Esophagus muscularis mucosa (tissue), 4 donors: ENCODE data around the gene GNG13. TPM values are rescaled to one million over a fixed set of nuclear protein-coding genes. Genes with fewer than 3 reads are reported as not detected.

Experiments used
- DNase-seq: peaks from one replicate; pipeline ENCODE4 v3.0.0-alpha.2; 2017; ENCODE audit errors: extremely low spot score
- H3K27ac ChIP-seq, 4 donors: fragments of 200-600 bp; sonication (generic); replicated peaks in 1 of 4; 1 replicate in 3 of 4; 2 replicates in 1 of 4; pipeline ENCODE4 v1.5.1; 2016 to 2019; ENCODE audit warnings: mild to moderate bottlenecking in 1 of 4
- H3K27me3 ChIP-seq, 4 donors: fragments of 200-600 bp; sonication (generic); one replicate each; pipeline versions ENCODE4 v1.5.1 to v1.6.0; 2016 to 2019
- H3K36me3 ChIP-seq, 4 donors: fragments of 200-600 bp; sonication (generic); one replicate each; pipeline ENCODE4 v1.5.1; 2016 to 2019
- H3K4me1 ChIP-seq, 4 donors: fragments of 200-600 bp; sonication (generic); one replicate each; pipeline ENCODE4 v1.5.1; 2016 to 2019
- H3K4me3 ChIP-seq, 4 donors: fragments of 200-600 bp; sonication (generic); 1 replicate in 2 of 4; 2 replicates in 2 of 4; pipeline ENCODE4 v1.5.1; 2016 to 2019; ENCODE audit warnings: mild to moderate bottlenecking in 4 of 4, moderate library complexity in 1 of 4
- H3K9me3 ChIP-seq, 4 donors: fragments of 200-600 bp; sonication (generic); 1 replicate in 3 of 4; 2 replicates in 1 of 4; pipeline ENCODE4 v1.5.1; 2016 to 2019
- EP300 ChIP-seq: sonication (generic); formaldehyde crosslinking; IDR thresholded peaks from one replicate; pipeline ENCODE4 v1.6.1; 2017; ENCODE audit warnings: antibody characterized with exemption
- POLR2A ChIP-seq: fragments of 450-650 bp; IDR thresholded peaks from one replicate; pipeline ENCODE4 v1.6.1; 2017; ENCODE audit warnings: antibody characterized with exemption, moderate library complexity, mild to moderate bottlenecking, low read depth
- POLR2AphosphoS5 ChIP-seq, 2 donors: sonication (generic); formaldehyde crosslinking; IDR thresholded peaks; one replicate each; pipeline ENCODE4 v1.6.1; 2017; ENCODE audit warnings: antibody characterized with exemption in 2 of 2
- WGBS: methylation state at CpG from one replicate; pipeline ENCODE4 v1.1.5; 2018; 5-methylcytosine and 5-hydroxymethylcytosine counted together
- intact Hi-C: fragments of 100-400 bp; cut with DNase I; formaldehyde crosslinking; loops from one replicate; pipeline ENCODE4 v1.15.1; 2023
- total RNA-seq, 4 donors: library from RNA; depleted of rRNA; stranded (reverse); fragments of >200 nt; gene quantifications; one replicate each; pipeline versions ENCODE4 v1.1.0 to v1.2.1, GENCODE V29; 2016
- TF ChIP-seq, protein P1 (sequence below), 3 experiments: fragments of 200-600 bp in 2 of 3; fragments of 450-650 bp in 1 of 3; sonication (generic) in 2 of 3; IDR thresholded peaks; one replicate each; pipeline ENCODE4 v1.5.1; 2017 to 2019; ENCODE audit warnings: antibody characterized with exemption in 3 of 3, mild to moderate bottlenecking in 2 of 3, moderate library complexity in 1 of 3

Gene GNG13, protein sequence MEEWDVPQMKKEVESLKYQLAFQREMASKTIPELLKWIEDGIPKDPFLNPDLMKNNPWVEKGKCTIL
- not detected for total RNA-seq

DNA sequence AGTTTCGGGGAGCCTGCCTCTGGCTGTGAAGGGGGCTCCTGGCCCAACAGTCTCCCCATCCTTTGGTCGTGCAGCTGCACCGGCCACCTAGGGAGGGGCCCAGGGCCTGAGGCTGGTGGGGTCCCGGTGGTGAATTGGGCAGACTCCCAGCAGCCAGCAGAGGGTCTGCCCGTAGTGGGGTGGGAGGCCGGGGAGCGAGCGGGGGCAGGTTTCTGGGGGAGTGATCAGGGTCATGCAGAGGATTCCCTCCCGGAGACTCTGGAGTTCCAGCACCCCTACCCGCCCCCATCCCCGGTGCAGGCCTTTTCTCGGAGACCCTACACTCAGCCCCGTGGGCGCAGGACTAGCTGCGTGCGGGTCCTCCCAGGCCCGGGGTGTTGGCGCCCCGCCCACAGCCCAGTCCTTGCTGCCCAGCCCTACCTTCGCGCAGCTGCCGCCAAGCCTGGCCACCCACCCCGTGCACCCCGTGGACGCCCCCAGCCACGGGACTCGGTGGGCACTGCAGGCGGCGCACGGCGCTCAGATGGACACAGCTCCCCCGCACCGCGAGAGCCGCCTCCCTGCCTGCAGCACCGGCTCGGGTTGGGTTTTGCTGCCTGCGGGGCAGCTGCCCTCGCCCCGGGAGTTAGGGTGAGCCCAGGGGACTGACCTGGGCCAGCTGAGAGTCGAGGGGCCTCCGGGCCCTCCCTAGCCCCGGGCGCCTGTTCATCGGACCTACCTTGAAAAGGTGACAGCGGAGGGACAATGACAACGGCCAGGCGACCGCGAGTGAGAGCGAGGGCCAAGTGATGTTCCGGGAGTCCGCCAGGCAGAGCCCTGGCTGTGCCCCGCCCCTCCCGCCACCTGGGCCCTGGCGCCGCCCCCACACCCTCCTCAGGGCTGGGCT, at the start of gene GNG13:
GNG13 (minus strand) TSS at position 787 of the 886 bp plus-strand sequence. CDS start 1,657 bp downstream, outside the sequence.
- Histone ChIP-seq H3K4me3 (no peak within 1 kb of the TSS), H3K27ac (no peak within 1 kb of the TSS), H3K36me3 (no peaks in the 10 kb centered on the region), H3K27me3 (peaks cover 0 to 97% (median 28%) of the 10 kb centered on the region in 4 donors), H3K9me3 (no peaks in the 10 kb centered on the region), H3K4me1 (peaks cover 0 to 10% (median 3%) of the 10 kb centered on the region in 4 donors)
- TF ChIP-seq POLR2AphosphoS5 (IDR thresholded peaks at IDR 0.05) (no peak), EP300 (no peak), POLR2A (no peak)
- TF ChIP-seq, protein P1, sequence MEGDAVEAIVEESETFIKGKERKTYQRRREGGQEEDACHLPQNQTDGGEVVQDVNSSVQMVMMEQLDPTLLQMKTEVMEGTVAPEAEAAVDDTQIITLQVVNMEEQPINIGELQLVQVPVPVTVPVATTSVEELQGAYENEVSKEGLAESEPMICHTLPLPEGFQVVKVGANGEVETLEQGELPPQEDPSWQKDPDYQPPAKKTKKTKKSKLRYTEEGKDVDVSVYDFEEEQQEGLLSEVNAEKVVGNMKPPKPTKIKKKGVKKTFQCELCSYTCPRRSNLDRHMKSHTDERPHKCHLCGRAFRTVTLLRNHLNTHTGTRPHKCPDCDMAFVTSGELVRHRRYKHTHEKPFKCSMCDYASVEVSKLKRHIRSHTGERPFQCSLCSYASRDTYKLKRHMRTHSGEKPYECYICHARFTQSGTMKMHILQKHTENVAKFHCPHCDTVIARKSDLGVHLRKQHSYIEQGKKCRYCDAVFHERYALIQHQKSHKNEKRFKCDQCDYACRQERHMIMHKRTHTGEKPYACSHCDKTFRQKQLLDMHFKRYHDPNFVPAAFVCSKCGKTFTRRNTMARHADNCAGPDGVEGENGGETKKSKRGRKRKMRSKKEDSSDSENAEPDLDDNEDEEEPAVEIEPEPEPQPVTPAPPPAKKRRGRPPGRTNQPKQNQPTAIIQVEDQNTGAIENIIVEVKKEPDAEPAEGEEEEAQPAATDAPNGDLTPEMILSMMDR (IDR thresholded peaks at IDR 0.05) = no peak
- 10% methylated on average over 19 of the region's 57 CpGs for WGBS
- intact Hi-C loops = no loop called here
- DNase-seq = no peak

DNA sequence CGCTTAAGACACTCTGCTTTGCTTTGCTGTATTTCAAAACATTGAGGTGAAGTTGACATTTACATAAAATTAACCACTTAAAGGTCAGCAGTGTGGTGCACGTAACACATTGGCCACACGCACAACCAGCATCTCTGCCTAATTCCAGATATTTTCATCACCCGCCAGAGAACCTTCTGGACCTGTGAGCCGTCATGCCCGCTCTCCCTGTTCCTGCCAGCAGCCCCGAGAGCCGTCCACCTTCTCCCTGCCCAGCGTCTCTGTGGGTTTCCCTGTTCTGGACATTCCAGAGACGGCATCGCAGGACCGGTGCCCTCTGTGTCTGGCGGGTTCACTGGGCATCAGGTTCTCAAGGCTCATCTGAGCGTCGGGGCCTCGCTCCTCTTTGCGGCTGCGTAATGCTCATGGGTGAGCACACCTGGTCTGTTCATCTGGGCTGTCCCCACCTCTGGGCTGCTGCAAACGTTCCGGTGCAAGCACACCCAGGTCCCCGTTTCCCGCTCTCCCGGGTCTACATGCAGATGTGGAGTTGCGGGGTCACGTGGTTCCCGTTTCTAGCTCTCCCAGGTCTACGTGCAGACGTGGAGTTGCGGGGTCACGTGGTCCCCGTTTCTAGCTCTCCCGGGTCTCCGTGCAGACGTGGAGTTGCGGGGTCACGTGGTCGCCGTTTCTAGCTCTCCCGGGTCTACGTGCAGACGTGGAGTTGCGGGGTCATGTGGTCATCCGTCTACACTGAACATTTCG, 48.1 kb upstream of the GNG13 start:
- no peak overlapping the region for H3K4me3 ChIP-seq
- no peak for TF ChIP-seq POLR2A
- TF ChIP-seq POLR2AphosphoS5 (IDR thresholded peaks at IDR 0.05) = no peak
- TF ChIP-seq, protein P1 (IDR thresholded peaks at IDR 0.05) = no peak
- TF ChIP-seq EP300 = no peak
- no peaks in the 10 kb centered on the region for H3K27me3 ChIP-seq
- DNase-seq = no peak
- no peak overlapping the region for H3K27ac ChIP-seq
- intact Hi-C loops = no loop called here
- WGBS = 94% methylated on average over 43 of the region's 44 CpGs
- H3K4me1 ChIP-seq = no peaks in the 10 kb centered on the region
- no peaks in the 10 kb centered on the region for H3K9me3 ChIP-seq
- H3K36me3 ChIP-seq = peaks cover 0 to under 1% (median 0%) of the 10 kb centered on the region in 4 donors

DNA sequence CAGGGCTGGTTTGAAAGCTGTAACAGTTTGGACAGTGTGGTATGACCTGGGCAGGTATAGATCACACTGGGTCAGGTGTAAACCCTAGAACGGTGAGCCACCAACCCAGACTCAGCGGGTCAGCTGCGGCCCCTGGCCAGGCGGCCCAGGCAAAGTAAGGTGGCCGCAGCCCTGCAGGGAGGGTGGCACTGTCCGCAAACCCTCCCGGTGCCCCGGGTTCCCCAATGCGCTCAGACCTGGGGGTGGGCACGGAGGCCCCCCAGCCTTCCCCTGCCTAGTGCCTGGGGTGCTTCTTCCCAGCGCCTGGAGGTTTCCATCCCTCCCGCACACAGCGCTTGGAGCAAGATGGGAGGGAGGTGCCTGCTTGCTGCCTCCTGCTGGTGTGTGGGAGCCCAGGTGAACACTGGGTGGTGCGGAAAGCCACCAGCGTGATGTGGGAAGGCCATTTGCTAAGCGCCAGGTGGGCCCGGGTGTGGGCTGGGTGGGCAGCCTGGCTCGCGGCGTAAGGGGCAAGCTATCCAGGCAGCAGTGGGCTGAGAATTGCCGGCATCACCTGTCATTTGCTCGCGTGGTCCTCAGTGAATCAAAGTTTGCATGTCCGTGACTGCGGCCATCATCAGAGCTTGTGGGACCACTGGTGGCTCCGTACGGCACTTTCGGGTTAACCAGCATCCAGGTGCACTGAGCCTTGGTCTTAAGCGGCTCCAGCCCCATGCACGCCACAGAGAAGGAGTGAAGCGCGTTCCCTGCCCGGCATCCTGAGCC, 47.3 kb upstream of the GNG13 start:
- WGBS = 95% methylated on average over 24 of the region's 33 CpGs
- Histone ChIP-seq H3K27ac (no peak overlapping the region), H3K9me3 (no peaks in the 10 kb centered on the region), H3K36me3 (no peaks in the 10 kb centered on the region), H3K27me3 (peaks cover 0 to under 1% (median 0%) of the 10 kb centered on the region in 4 donors), H3K4me3 (no peak overlapping the region), H3K4me1 (no peaks in the 10 kb centered on the region)
- no peak for DNase-seq
- TF ChIP-seq POLR2AphosphoS5 (IDR thresholded peaks at IDR 0.05) (no peak), EP300 (no peak), POLR2A (no peak)
- TF ChIP-seq, protein P1 (IDR thresholded peaks at IDR 0.05) = no peak
- intact Hi-C loops = no loop called here

DNA sequence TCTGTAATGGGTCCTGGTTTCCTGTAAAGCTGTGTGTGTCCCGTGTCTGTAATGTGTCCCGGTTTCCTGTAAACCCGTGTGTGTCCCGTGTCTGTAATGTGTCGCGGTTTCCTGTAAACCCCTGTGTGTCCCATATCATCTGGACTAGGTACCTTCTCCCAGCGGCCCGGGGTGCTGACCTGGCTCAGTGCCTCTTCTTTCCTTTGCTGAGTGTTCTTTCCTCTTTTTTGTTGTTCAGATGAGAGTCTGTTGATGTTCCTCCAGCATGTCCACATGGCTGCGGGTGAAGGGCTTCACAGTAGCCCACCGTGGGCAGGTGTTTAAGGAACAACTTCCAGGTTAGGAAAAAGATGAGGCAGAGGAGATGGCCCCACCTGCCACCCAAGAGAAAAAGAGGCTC, 46.6 kb upstream of the GNG13 start:
- Histone ChIP-seq H3K27ac (no peak overlapping the region), H3K36me3 (no peaks in the 10 kb centered on the region), H3K4me3 (no peak overlapping the region), H3K4me1 (no peaks in the 10 kb centered on the region), H3K9me3 (no peaks in the 10 kb centered on the region), H3K27me3 (peaks cover 0 to 8% (median 0%) of the 10 kb centered on the region in 4 donors)
- intact Hi-C loops = no loop called here
- 97% methylated on average over 10 of the region's 10 CpGs for WGBS
- no peak for TF ChIP-seq POLR2A
- TF ChIP-seq, protein P1 (IDR thresholded peaks at IDR 0.05) = no peak
- TF ChIP-seq POLR2AphosphoS5 (IDR thresholded peaks at IDR 0.05) = no peak
- no peak for TF ChIP-seq EP300
- DNase-seq = no peak
